ENCODE results near the gene CYREN.

CYREN gene

GRCh38 chr7:135167365-135167917, 3.1 kb downstream of the CYREN start:
- peaks cover 26 to 36% of the 10 kb centered on the region in 2 donors for H3K36me3 ChIP-seq (ENCODE audit: control insufficient read depth in 2 of 2, insufficient read depth in 2 of 2, low read length in 2 of 2)
- peak overlapping the region in 1 of 2 donors; percentile 14 for H3K9ac ChIP-seq (ENCODE audit: low read length in 2 of 2)
- no peaks in the 10 kb centered on the region for H3K27me3 ChIP-seq (ENCODE audit: control insufficient read depth in 1 of 2, insufficient read depth in 2 of 2, low read length in 2 of 2)
- H3K27ac ChIP-seq (ENCODE audit: low read length), result no peak overlapping the region
- H3K9me3 ChIP-seq (ENCODE audit: control insufficient read depth in 2 of 2, low read length in 2 of 2), result no peaks in the 10 kb centered on the region
- peaks cover 43% of the 10 kb centered on the region for H3K4me1 ChIP-seq (ENCODE audit: control insufficient read depth, insufficient read depth, low read length)
- no peak overlapping the region for H3K4me3 ChIP-seq (ENCODE audit: low read length in 2 of 2)

- Histone ChIP-seq H3K4me1 (ENCODE audit: control insufficient read depth, insufficient read depth, low read length) (peaks cover 45% of the 10 kb centered on the region), H3K27me3 (ENCODE audit: control insufficient read depth in 1 of 2, insufficient read depth in 2 of 2, low read length in 2 of 2) (no peaks in the 10 kb centered on the region), H3K36me3 (ENCODE audit: control insufficient read depth in 2 of 2, insufficient read depth in 2 of 2, low read length in 2 of 2) (peaks cover 26 to 36% of the 10 kb centered on the region in 2 donors), H3K27ac (ENCODE audit: low read length) (peak overlapping the region; percentile 11), H3K9me3 (ENCODE audit: control insufficient read depth in 2 of 2, low read length in 2 of 2) (no peaks in the 10 kb centered on the region), H3K9ac (ENCODE audit: low read length in 2 of 2) (no peak overlapping the region), H3K4me3 (ENCODE audit: low read length in 2 of 2) (no peak overlapping the region)
Observed at GRCh38 chr7:135166338-135166990, 4.0 kb downstream of the CYREN start.

DNA sequence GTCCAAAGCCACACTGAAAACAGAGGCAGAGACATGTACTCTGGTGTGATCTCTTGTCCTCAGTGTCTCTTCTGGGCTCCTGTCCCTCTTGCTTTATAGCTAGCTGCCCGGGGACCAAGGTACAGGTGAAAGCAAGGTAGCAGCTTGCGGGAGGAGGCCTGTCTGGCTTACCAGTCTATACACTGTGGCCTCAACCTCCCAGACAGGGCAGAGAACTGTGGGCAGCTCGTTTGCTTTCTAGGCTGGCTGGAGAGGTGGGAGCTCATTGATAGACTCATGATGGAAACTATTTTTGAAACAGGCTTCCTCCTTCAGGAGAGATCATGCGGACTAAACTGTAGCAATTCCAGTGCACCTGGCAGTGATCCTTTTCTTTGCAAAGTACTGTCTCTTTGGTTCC, 4.6 kb downstream of the CYREN start:
- Histone ChIP-seq H3K27ac (ENCODE audit: low read length) (peak overlapping the region; percentile 2), H3K9ac (ENCODE audit: low read length in 2 of 2) (no peak overlapping the region), H3K9me3 (ENCODE audit: control insufficient read depth in 2 of 2, low read length in 2 of 2) (no peaks in the 10 kb centered on the region), H3K36me3 (ENCODE audit: control insufficient read depth in 2 of 2, insufficient read depth in 2 of 2, low read length in 2 of 2) (peaks cover 26 to 36% of the 10 kb centered on the region in 2 donors), H3K27me3 (ENCODE audit: control insufficient read depth in 1 of 2, insufficient read depth in 2 of 2, low read length in 2 of 2) (no peaks in the 10 kb centered on the region), H3K4me1 (ENCODE audit: control insufficient read depth, insufficient read depth, low read length) (peaks cover 45% of the 10 kb centered on the region), H3K4me3 (ENCODE audit: low read length in 2 of 2) (no peak overlapping the region)

GRCh38 chr7:135164357-135165061, 6.0 kb downstream of the CYREN start:
- Histone ChIP-seq H3K27me3 (ENCODE audit: control insufficient read depth in 1 of 2, insufficient read depth in 2 of 2, low read length in 2 of 2) (no peaks in the 10 kb centered on the region), H3K9me3 (ENCODE audit: control insufficient read depth in 2 of 2, low read length in 2 of 2) (no peaks in the 10 kb centered on the region), H3K9ac (ENCODE audit: low read length in 2 of 2) (no peak overlapping the region), H3K27ac (ENCODE audit: low read length) (no peak overlapping the region), H3K4me3 (ENCODE audit: low read length in 2 of 2) (no peak overlapping the region), H3K4me1 (ENCODE audit: control insufficient read depth, insufficient read depth, low read length) (peaks cover 40% of the 10 kb centered on the region), H3K36me3 (ENCODE audit: control insufficient read depth in 2 of 2, insufficient read depth in 2 of 2, low read length in 2 of 2) (peaks cover 26 to 36% of the 10 kb centered on the region in 2 donors)

- no peak overlapping the region for H3K9ac ChIP-seq (ENCODE audit: low read length in 2 of 2)
- H3K36me3 ChIP-seq (ENCODE audit: control insufficient read depth in 2 of 2, insufficient read depth in 2 of 2, low read length in 2 of 2), result peaks cover 24 to 27% of the 10 kb centered on the region in 2 donors
- no peaks in the 10 kb centered on the region for H3K27me3 ChIP-seq (ENCODE audit: control insufficient read depth in 1 of 2, insufficient read depth in 2 of 2, low read length in 2 of 2)
- no peak overlapping the region for H3K4me3 ChIP-seq (ENCODE audit: low read length in 2 of 2)
- H3K4me1 ChIP-seq (ENCODE audit: control insufficient read depth, insufficient read depth, low read length), result peaks cover 25% of the 10 kb centered on the region
- no peaks in the 10 kb centered on the region for H3K9me3 ChIP-seq (ENCODE audit: control insufficient read depth in 2 of 2, low read length in 2 of 2)
- H3K27ac ChIP-seq (ENCODE audit: low read length), result no peak overlapping the region
Observed at GRCh38 chr7:135162382-135163001, 8.0 kb downstream of the CYREN start.

GRCh38 chr7:135161669-135162068, 8.8 kb downstream of the CYREN start:
- Histone ChIP-seq H3K9ac (ENCODE audit: low read length in 2 of 2) (no peak overlapping the region), H3K27me3 (ENCODE audit: control insufficient read depth in 1 of 2, insufficient read depth in 2 of 2, low read length in 2 of 2) (no peaks in the 10 kb centered on the region), H3K9me3 (ENCODE audit: control insufficient read depth in 2 of 2, low read length in 2 of 2) (no peaks in the 10 kb centered on the region), H3K27ac (ENCODE audit: low read length) (no peak overlapping the region), H3K4me3 (ENCODE audit: low read length in 2 of 2) (no peak overlapping the region), H3K36me3 (ENCODE audit: control insufficient read depth in 2 of 2, insufficient read depth in 2 of 2, low read length in 2 of 2) (peaks cover 17 to 18% of the 10 kb centered on the region in 2 donors), H3K4me1 (ENCODE audit: control insufficient read depth, insufficient read depth, low read length) (peaks cover 21% of the 10 kb centered on the region)

- Histone ChIP-seq H3K4me1 (ENCODE audit: control insufficient read depth, insufficient read depth, low read length) (peaks cover 21% of the 10 kb centered on the region), H3K27ac (ENCODE audit: low read length) (peak overlapping the region; percentile 11), H3K4me3 (ENCODE audit: low read length in 2 of 2) (no peak overlapping the region), H3K9ac (ENCODE audit: low read length in 2 of 2) (no peak overlapping the region), H3K36me3 (ENCODE audit: control insufficient read depth in 2 of 2, insufficient read depth in 2 of 2, low read length in 2 of 2) (peaks cover 12 to 13% of the 10 kb centered on the region in 2 donors), H3K9me3 (ENCODE audit: control insufficient read depth in 2 of 2, low read length in 2 of 2) (no peaks in the 10 kb centered on the region), H3K27me3 (ENCODE audit: control insufficient read depth in 1 of 2, insufficient read depth in 2 of 2, low read length in 2 of 2) (no peaks in the 10 kb centered on the region)
Observed at GRCh38 chr7:135160858-135161653, 9.5 kb downstream of the CYREN start.

GRCh38 chr7:135160098-135160857, 10.2 kb downstream of the CYREN start:
- Histone ChIP-seq H3K27me3 (ENCODE audit: control insufficient read depth in 1 of 2, insufficient read depth in 2 of 2, low read length in 2 of 2) (no peaks in the 10 kb centered on the region), H3K9ac (ENCODE audit: low read length in 2 of 2) (no peak overlapping the region), H3K9me3 (ENCODE audit: control insufficient read depth in 2 of 2, low read length in 2 of 2) (peaks cover 0 to 5% of the 10 kb centered on the region in 2 donors), H3K36me3 (ENCODE audit: control insufficient read depth in 2 of 2, insufficient read depth in 2 of 2, low read length in 2 of 2) (peaks cover 5 to 9% of the 10 kb centered on the region in 2 donors), H3K4me1 (ENCODE audit: control insufficient read depth, insufficient read depth, low read length) (peaks cover 21% of the 10 kb centered on the region), H3K4me3 (ENCODE audit: low read length in 2 of 2) (no peak overlapping the region), H3K27ac (ENCODE audit: low read length) (peak overlapping the region; percentile 11)

- H3K4me1 ChIP-seq (ENCODE audit: control insufficient read depth, insufficient read depth, low read length), result peaks cover 21% of the 10 kb centered on the region
- H3K9ac ChIP-seq (ENCODE audit: low read length in 2 of 2), result no peak overlapping the region
- H3K9me3 ChIP-seq (ENCODE audit: control insufficient read depth in 2 of 2, low read length in 2 of 2), result peaks cover 0 to 5% of the 10 kb centered on the region in 2 donors
- peaks cover 2% of the 10 kb centered on the region in 2 donors for H3K36me3 ChIP-seq (ENCODE audit: control insufficient read depth in 2 of 2, insufficient read depth in 2 of 2, low read length in 2 of 2)
- no peak overlapping the region for H3K4me3 ChIP-seq (ENCODE audit: low read length in 2 of 2)
- no peaks in the 10 kb centered on the region for H3K27me3 ChIP-seq (ENCODE audit: control insufficient read depth in 1 of 2, insufficient read depth in 2 of 2, low read length in 2 of 2)
- no peak overlapping the region for H3K27ac ChIP-seq (ENCODE audit: low read length)
Observed at GRCh38 chr7:135159359-135160085, 11.0 kb downstream of the CYREN start.

Measured in stomach smooth muscle (tissue), 2 donors.